GM18505 (cell line): ENCODE measurements around the gene TXNRD2.
"Not testable (repeated sequence)": the region's sequence is repeated elsewhere in the genome, so short reads cannot be mapped to it uniquely, and the experiment has no call there.

Experiments
- ATAC-seq: cut with Tn5 transposase; IDR thresholded peaks from one replicate; pipeline ENCODE4 v1.9.1; 2021; ENCODE audit not compliant: unreplicated experiment
- POLR2A ChIP-seq: IDR thresholded peaks from 4 replicates; pipeline ENCODE4 v1.6.1; 2011; ENCODE audit warnings: borderline replicate concordance; ENCODE audit not compliant: insufficient read depth, insufficient read length; ENCODE audit errors: extremely low read depth

The TXNRD2 gene

DNA sequence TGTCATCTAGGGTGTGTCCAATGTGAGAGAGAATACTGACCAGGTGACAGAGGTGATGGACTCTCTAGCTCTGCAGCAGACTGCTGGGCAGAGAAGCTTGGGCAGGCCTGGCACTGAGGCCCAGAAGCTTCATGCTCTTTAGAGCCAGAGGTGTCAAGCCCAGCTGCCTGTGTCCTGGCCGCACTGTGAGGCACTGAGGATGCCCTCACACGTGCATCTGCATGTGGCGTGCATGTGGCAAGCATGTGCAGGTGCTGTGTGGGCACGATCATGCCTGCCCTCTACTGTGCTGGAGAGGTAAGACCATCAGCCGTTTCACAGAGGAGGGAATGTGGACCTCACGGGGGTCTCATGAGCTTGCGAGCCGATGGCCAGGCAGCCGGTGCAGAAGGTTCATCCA lies 15.8 kb upstream of the TXNRD2 start:
- ATAC-seq: no peak
- TF ChIP-seq POLR2A: no peak

DNA sequence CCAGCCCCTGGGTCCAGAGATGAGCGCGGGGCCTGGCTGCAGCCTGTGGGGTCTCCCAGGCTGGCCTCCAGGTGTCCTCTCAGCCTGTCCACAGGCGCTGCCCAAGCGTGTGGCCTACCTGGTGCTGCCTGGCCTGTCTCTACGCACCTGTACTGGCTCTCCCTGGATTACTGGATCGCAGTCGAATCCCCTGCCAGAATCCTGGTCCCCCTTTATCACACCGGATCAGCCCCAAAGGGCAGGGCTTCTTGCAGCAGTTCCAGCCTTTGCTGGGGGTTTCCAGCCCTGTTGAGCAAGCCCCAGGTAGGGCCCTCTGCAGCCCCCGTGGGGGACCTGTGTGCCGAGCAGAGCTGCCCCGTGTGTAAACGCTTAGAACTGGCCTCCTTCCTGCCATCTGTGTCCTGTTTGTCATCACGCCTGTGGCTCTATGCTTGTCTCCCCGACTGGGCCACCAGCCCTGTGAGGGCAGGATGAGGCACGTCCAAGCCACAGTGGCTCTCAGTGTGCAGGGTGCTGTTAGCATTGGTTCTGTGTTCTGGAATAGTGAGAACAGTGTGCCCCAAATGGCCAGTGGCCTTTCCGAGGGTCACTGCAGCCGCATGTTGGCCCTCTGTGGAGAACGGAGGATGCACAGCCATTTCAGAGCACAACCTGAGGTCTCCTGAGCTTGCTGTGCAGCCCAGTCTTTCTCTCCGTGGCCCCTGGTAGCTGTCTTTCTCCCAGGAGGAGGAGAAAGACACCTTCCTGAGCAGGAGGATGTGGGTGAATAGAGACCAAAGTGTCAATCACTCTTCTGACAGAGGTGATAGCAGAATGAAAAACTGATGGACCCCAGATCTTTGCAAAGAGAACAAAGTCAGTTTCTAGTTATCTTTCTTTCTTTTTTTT lies 13.9 kb upstream of the TXNRD2 start:
- ATAC-seq: no peak
- no peak for TF ChIP-seq POLR2A

GRCh38 chr22:19951346-19951745 lies 9.7 kb upstream of the TXNRD2 start:
- no peak for ATAC-seq

GRCh38 chr22:19948057-19948760 lies 6.6 kb upstream of the TXNRD2 start:
- ATAC-seq: no peak
- no peak for TF ChIP-seq POLR2A

More at GRCh38 chr22:19951346-19951745, 9.7 kb upstream of the TXNRD2 start:
- no peak for TF ChIP-seq POLR2A

DNA sequence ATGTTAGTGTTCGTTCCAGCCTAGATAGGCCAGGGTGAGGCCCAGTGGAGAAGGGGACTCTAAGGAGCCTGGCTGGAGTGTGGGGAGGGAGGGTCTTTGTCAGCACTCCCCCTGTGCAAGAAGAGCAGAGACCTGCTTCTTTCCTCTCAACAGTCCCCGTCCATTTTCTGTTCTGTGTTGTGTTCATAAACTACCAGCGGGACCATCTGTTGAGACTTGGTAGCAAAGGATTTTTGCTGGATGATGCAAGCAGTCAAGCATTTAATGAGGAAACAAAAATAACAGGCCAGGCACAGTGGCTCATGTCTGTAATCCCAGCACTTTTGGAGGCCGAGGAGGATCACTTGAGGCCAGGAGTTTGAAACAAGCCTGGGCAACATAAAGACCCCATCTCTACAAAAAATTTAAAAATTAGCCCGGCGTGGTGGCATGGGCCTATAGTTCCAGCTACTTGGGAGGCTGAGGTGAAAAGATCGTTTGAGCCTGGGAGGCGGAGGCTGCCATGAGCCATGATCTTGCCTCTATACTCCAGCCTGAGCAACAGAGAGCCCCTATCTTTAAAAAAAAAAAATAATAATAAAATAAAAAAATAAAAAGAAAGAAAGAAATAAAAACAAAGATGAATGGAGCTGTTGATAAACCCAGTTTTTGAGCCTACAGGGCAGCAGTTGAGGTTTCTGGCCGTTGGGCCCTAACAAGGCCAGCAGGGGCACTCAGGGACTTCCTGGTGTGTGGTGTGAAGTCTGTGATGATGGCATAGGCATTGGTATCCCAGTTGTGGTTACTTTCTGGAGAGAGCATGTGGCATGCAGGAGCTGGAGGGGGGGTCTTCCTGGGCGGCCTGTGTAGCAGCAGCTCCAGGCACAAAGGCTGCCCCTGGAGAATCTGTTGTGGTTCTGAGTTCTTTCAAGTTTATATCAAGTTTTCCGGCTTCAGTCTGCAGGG lies 1.7 kb upstream of the TXNRD2 start:
- no peak for TF ChIP-seq POLR2A
- no peak for ATAC-seq

DNA sequence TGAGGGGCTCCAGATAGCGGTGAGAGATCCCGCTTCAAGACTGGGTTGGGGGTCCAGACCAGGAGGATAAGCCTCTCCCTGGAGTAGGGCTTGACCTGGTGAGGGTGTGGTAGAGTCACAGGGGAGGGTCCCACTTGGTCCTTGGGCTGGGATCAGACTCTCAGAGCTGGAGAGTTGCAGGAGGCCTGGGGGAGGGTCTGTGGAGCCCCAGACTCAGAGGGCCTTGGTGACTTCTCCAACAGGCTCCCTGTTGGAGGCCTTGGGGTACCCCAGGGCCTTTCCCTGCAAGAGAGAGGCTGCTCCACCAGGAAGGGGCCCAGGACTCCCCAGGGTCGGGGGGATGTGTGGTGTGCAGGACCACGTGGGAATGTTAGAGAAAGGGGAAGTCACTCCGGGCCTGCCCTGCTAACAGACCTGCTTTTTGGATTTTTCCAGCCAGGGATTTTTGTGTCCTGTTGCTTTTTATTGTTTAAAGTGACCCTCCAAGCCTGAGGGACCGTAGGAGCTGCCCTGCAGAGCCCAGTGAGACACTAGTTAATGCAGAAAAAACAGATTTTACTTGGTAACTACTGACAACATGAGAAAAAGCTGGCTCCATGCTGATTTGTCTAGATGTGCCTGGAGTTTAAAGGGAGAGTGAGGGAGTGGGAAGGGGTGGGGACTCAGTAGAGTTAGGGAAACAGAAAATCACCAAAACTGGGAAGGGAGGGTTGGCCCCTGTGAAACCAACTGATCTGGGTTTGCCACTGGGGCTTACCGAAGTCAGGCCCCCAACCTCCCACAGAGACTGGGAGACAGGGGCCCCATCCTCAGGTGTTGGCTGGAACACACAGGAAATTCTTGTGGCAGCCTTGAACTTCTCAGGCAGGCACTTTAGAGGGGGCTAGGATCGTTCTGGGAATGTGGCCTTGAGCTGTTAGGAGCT lies 801 bp upstream of the TXNRD2 start:
- TF ChIP-seq POLR2A: no peak
- no peak for ATAC-seq

DNA sequence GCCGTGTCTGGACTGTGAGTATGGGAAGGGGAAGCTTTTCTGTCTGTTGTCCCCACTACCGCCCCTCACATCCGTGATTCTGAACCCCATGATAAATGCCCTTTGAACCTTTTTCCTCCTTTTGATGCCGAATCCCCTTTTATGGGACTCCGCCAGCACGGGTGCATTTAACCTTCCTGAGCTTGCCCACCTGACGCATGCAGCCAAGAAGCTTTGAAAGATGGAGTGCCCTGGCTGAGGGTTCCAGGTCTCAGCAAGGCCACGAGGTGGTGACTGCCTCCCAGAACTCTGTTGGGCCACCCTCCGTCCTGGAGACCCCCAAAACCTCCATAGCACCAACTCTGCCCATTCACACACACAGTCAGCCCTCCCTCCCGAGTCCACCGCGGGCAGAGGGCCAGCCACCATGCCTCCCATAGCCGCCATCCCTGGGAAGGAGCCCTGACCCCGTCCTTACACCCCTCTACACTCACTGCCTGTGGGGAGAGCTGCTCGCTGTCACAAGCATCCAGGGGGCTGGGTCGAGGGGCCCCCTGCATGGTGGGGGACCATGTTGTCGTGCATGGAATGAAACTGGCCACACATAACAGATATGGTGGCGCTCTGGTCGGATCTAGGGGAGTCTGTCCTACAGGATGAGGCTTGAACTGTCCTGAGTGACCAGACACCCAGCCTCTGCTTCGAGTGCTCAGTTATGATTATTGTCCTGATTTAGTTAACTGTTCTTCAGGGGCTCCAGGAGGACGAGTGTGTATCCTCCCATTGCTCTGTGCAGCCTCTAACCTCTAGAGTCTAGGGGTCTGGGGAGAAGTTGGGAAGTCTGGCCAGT lies 868 bp downstream of the TXNRD2 start:
- TF ChIP-seq POLR2A: no peak
- ATAC-seq: no peak

DNA sequence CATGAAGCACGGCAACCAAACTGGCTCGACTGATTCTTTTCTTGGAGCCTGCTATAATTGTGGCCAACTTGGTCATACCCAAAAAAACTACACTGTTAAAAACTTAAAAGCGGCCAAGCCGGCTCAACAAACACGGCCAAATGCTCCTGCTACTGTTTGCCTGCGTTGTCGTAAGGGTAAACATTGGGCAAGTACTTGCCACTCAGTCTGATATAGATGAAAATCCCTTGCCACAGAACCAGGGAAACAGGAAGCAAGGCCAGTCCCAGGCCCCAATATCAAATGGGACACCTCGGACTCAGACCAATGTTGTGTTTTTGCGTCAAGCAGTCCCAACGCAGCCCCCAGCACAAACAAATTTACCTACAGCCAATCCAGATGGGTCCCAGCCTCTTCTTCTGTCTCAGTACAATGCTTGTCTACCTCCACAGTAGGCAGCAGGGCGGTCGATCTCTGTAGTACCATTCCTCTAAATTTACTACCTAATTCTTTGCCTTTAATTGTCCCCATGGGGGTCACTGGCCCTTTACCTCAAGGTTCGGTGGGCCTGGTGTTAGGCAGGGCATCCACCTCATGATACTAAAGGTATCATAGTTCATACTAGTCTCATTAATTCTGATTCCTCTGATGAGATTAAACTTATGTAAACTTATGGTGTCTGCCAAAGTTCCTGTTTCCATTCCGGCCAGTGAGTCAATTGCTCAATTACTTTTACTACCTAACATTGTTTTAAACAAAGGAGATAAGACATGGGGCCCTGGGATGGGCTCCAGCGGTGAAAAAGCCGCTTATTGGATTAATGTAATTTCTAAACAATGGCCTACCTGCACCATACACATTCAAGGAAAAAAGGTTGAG lies 3.8 kb downstream of the TXNRD2 start:
- ATAC-seq: no peak
- TF ChIP-seq POLR2A: no peak

- no peak for TF ChIP-seq POLR2A
Measured at GRCh38 chr22:19936513-19936912, 5.1 kb downstream of the TXNRD2 start.

DNA sequence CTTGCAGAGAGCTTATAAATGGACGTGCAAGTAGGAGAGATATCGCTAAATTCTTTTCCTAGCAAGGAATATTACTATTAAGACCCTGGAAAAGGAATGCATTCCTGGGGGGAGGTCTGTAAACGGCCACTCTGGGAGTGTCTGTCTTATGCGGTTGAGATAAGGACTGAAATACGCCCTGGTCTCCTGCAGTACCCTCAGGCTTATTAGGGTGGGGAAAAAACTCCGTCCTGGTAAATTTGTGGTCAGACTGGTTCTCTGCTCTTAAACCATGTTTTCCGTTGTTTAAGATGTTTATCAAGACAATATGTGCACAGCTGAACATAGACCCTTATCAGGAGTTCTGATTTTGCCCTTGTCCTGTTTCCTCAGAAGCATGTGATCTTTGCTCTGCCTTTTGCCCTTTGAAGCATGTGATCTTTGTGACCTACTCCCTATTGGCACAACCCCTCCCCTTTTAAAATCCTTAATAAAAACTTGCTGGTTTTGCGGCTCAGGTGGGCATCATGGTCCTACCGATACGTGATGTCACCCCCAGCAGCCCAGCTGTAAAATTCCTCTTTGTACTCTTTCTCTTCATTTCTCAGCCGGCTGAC lies 6.4 kb downstream of the TXNRD2 start:
- not testable (repeated sequence) for ATAC-seq

More at GRCh38 chr22:19936513-19936912, 5.1 kb downstream of the TXNRD2 start:
- no peak for ATAC-seq
